GM12874 (cell line): ENCODE data around the gene CHST11.

ENCODE experiments used
- CTCF ChIP-seq: IDR thresholded peaks from 2 replicates; pipeline ENCODE4 v1.5.1; 2011; ENCODE audit warnings: low read depth, mild to moderate bottlenecking, control low read depth, low read length, moderate library complexity; ENCODE audit not compliant: insufficient read depth

CHST11 gene

GRCh38 chr12:104460041-104460719 is 3.4 kb downstream of the CHST11 start:
- TF ChIP-seq CTCF: no peak

GRCh38 chr12:104460973-104461698 is 4.4 kb downstream of the CHST11 start:
- no peak for TF ChIP-seq CTCF

- no peak for TF ChIP-seq CTCF
These were observed 5.6 kb downstream of the CHST11 start for GRCh38 chr12:104462325-104462724.

GRCh38 chr12:104462931-104463339 is 6.2 kb downstream of the CHST11 start:
- TF ChIP-seq CTCF: no peak

- TF ChIP-seq CTCF: no peak
These were observed 6.6 kb downstream of the CHST11 start for GRCh38 chr12:104463368-104463767.

GRCh38 chr12:104464899-104465298 is 8.2 kb downstream of the CHST11 start:
- no peak for TF ChIP-seq CTCF

- TF ChIP-seq CTCF: no peak
These were observed 10.1 kb downstream of the CHST11 start for GRCh38 chr12:104466709-104467345.
